GM18498 (cell line): ENCODE measurements around the gene LGALSL.
"Not testable (repeated sequence)": the region's sequence is repeated elsewhere in the genome, so short reads cannot be mapped to it uniquely, and the experiment has no call there.

Experiments
- ATAC-seq: cut with Tn5 transposase; IDR thresholded peaks from one replicate; pipeline ENCODE4 v1.9.1; 2021; ENCODE audit warnings: mild to moderate bottlenecking, moderate library complexity; ENCODE audit not compliant: unreplicated experiment

Gene LGALSL

GRCh38 chr2:64442277-64442676 lies 11.7 kb upstream of the LGALSL start:
- ATAC-seq = no peak

DNA sequence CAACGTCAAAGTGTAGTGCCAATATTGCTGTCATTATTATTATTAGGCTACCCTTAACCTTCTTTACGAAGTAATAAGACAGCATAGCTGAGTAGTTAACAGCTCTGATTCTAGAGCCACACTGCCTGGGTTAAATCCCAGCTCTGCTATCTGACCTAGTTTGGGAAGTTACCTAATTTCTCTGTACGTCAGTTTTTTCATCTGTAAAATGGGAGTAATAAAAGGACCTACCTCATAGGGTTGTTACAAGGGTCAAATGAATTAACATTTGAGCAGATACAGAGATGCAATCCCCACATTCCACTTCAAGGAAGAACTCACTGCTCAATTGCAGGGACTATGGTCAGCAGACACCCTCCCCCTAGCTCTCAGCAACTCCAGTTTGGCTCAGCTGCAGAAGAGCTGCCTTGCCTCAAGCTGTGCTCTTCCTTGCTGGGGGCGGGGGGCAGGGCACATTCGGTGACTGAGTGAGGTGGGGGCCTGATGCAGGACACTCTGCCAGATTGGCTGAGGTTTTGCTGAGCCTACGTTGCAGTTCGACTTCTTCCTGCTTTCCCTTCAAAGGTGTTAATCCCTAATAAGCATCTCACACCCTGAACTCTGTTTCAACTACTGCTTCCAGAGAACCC lies 11.0 kb upstream of the LGALSL start:
- ATAC-seq = no peak

DNA sequence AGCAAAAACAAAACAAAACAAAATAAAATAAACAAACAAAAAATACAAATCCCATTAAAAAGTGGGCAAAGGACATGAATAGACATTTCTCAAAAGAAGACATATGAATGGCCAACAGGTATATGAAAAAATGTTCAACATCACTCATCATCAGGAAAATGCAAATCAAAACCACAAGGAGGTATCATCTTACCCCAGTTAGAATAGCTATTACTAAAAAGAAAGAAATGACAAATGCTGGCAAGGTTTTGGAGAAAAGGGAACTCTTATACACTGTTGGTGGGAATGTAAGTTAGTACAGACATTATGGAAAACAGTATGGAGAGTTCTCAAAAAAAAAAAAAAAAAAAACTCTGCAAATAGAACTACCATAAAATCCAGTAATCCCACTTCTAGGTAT lies 8.0 kb upstream of the LGALSL start:
- not testable (repeated sequence) for ATAC-seq

DNA sequence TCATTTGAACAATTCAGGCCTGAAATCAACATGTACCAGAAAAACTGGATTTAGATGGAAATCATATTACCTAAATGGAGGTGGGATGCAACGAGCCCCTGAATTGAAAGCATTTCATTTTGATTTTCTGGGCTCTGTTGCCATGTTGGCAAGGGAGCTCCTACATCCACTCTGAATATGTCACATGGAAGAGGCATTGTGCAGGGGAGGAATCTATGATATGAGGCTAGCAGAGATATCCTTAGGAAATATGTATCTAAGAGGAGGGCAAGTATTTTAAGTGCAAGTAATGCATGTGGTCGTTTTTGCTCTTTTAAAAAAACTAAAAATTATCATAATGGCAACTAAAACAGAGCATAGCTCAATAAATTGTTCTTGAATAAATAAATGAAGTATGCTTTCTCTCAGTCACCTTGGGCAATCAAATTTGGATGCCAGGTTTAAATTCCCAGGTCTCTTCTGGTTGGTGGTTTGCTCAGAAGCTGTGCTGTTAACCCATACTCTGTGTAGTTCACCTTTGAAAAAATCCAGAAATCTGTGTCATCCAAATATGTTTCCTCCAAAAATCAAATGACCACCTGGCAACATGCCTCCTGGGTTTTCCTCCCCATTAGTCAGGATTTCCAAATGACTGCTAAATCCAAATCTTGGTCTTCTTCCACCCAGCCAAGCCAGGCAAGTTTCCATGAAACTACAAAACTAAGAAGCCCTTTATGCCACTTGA lies 6.5 kb upstream of the LGALSL start:
- no peak for ATAC-seq

GRCh38 chr2:64448041-64448426 lies 5.9 kb upstream of the LGALSL start:
- ATAC-seq = no peak

GRCh38 chr2:64451051-64451450 lies 2.9 kb upstream of the LGALSL start:
- ATAC-seq = no peak

GRCh38 chr2:64454386-64455332 lies 697 bp downstream of the LGALSL start:
- ATAC-seq = peak; percentile 64

DNA sequence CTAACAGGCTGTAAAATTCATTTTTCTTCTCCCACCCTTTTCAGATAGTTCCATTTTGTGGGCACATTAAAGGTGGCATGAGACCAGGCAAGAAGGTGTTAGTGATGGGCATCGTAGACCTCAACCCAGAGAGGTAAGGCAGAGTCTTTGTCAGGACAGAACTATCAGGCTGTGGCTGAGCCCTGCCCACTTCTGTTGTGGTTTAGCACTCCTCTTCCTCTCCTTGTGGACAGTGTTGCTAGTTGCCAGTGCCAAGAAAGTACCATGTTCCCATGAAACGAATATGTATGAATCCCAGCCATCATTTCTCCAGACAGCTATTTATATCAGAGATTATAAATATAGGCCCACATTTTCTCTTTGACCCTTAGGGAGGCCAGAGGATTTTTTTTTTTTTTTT lies 1.6 kb downstream of the LGALSL start:
- ATAC-seq = no peak

DNA sequence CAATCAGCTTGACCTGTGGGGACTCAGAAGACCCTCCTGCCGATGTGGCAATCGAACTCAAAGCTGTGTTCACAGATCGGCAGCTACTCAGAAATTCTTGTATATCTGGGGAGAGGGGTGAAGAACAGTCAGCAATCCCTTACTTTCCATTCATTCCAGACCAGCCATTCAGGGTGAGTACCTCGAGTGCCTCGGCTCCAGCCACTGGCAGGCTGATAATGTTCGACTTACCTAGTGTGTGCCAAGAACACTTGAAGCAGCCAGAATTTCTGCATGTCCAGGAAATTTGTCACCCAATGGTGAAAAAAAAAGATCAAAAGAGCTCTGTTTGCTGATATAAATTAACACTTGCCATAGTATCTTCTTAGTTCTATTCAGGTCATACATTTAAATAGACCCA lies 2.3 kb downstream of the LGALSL start:
- ATAC-seq = no peak

GRCh38 chr2:64457524-64457923 lies 3.6 kb downstream of the LGALSL start:
- ATAC-seq = no peak

DNA sequence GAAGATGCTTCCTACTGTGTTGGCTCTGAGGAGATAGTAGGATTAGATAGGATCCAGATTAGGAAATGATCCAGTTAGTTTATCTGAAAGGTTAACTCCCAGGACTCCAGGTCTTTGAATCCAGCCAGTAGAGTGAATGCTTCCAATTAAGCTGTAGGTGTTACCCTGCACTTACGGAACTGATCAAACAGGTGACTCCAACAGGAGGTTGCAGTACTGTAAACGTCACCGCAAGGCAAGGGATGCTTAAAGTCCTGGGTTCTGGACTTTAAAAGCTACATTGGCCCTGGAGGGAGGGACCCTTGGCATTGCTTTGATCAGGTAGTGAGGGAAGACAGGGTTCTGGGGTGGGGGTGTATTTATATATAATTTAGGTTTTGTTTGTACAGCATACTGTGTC lies 5.6 kb downstream of the LGALSL start:
- ATAC-seq = no peak

- no peak for ATAC-seq
Observed at GRCh38 chr2:64460330-64460729, 6.4 kb downstream of the LGALSL start.

- ATAC-seq = no peak
Observed at GRCh38 chr2:64461271-64462058, 7.5 kb downstream of the LGALSL start.

DNA sequence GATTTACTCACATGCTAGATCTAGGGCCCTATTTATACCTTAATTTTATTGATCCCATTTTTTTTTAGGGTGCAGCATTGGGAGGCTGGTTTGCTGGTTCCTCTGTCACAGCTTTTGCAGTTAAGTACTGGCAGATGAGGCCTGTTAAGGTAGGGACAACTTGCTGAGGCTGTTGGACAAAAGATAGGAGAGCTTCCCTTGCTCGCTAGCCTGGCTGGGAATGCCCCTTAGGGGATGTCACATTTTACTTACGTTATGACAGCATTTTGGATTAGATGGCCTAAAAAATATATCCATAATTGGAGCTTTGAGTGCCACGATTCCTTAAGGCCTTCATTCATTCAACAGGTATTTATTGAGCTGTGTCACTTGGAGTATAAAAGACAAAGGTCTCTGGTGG lies 8.2 kb downstream of the LGALSL start:
- ATAC-seq = no peak

DNA sequence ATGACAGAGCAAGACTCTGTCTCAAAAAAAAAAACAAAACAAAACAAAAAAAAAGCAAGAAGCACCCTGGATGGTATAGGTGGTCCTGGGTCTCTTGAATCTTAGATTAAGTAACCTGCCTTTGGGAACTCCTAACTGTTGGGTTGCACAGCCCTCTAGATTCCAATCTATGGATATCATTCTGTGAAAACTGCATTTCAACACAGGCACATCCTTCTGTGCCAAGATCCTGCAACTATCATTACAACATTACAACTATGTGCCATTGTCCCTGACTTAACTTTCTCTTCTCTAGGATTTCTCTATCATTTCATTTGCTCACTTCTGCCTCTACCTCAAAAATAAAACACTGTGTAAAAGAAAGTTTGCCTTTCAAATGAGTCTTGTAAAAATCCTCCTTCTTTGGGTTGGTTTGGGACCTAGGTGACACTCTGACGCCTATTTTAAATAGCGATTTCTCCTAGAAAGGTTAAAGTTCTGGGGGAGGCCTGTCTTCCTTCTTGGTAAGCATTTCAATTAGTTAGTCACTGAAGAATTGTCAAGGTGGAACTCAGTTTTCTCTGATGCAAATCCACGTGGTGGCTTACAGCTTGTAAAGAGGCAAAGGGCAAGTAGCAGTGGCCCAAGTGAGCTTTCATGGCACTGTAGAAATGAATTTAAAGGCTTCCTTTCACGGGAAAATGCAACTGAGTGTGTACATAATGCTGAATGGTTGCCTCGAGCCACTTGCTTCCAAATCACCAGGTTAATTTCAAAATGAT lies 9.2 kb downstream of the LGALSL start:
- ATAC-seq = no peak

GRCh38 chr2:64463781-64464180 lies 9.8 kb downstream of the LGALSL start:
- ATAC-seq = no peak

DNA sequence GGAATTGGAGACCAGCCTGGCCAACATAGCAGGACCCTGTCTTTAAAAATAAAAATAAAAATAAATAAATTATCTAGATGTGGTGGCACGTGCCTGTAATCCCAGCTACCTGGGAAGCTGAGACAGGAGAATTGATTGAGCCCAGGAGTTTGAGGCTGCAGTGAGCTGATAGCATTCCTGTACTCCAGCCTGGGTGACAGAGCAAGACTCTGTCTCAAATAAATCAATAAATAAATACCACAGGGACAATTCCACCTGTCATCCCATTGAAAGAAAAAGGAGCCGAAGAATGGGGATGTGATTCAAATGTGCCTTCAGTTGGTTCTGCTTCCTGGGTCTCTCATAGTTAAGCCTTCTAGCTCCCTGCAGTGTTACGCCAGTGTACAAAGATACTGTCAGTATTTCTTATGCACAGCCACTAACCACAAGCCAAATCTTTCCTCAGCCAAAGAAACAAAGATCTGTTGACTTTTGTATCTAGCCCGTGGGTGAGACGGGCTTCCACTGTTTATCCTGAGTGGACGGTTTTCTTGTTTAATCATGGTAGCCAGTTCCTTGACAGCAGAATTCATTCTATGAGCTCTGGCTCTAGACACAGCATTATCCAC lies 12.6 kb downstream of the LGALSL start:
- no peak for ATAC-seq

GRCh38 chr2:64467096-64467843 lies 13.3 kb downstream of the LGALSL start:
- ATAC-seq = no peak

GRCh38 chr2:64469261-64469660 lies 15.3 kb downstream of the LGALSL start:
- no peak for ATAC-seq
